HG03159 (cell line): ENCODE results near the gene STAB2.
"Not testable (repeated sequence)": the region's sequence is repeated elsewhere in the genome, so short reads cannot be mapped to it uniquely, and the experiment has no call there.

Experiments
- ATAC-seq: cut with Tn5 transposase; IDR thresholded peaks from one replicate; pipeline ENCODE4 v1.9.1; 2021; ENCODE audit warnings: mild to moderate bottlenecking, moderate library complexity; ENCODE audit not compliant: unreplicated experiment

Gene STAB2

GRCh38 chr12:103803847-103804246 is 216.8 kb downstream of the STAB2 start:
- no peak for ATAC-seq

- ATAC-seq: no peak
These were observed 218.7 kb downstream of the STAB2 start for GRCh38 chr12:103805655-103806360.

- no peak for ATAC-seq
These were observed 219.7 kb downstream of the STAB2 start for GRCh38 chr12:103806803-103807202.

GRCh38 chr12:103807561-103808238 is 220.6 kb downstream of the STAB2 start:
- no peak for ATAC-seq

GRCh38 chr12:103808239-103808880 is 221.3 kb downstream of the STAB2 start:
- no peak for ATAC-seq

- ATAC-seq: no peak
These were observed 222.1 kb downstream of the STAB2 start for GRCh38 chr12:103809154-103809553.

GRCh38 chr12:103809639-103810038 is 222.6 kb downstream of the STAB2 start:
- ATAC-seq: not testable (repeated sequence)

GRCh38 chr12:103810111-103810510 is 223.0 kb downstream of the STAB2 start:
- ATAC-seq: no peak

- no peak for ATAC-seq
These were observed 224.7 kb downstream of the STAB2 start for GRCh38 chr12:103811791-103812190.

- no peak for ATAC-seq
These were observed 225.7 kb downstream of the STAB2 start for GRCh38 chr12:103812789-103813188.

GRCh38 chr12:103813426-103813825 is 226.4 kb downstream of the STAB2 start:
- no peak for ATAC-seq

- ATAC-seq: no peak
These were observed 226.9 kb downstream of the STAB2 start for GRCh38 chr12:103813949-103814348.

GRCh38 chr12:103814436-103814835 is 227.4 kb downstream of the STAB2 start:
- ATAC-seq: no peak
